ENCODE measurements around the gene SMAP1.

The SMAP1 gene

DNA sequence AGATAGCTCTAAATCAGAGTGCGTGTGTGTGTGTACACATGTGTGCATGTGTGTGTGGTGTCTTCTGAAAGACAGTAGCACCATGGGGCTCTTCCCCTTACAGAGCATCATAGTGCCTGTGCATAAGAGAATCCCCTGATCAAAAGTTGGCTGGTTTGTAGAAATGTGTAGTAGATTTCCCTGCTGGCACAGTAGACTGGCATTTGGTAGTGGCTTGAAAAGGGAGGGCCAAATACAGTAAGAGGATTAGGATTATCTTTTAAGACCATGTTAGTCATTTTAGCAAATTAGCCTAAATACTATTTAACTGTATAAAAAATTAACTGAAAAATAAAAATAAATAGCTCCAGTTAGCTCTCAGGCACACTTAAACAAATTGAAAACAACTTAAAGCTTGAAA is 176.6 kb downstream of the SMAP1 start:
- no peak for DNase-seq

DNA sequence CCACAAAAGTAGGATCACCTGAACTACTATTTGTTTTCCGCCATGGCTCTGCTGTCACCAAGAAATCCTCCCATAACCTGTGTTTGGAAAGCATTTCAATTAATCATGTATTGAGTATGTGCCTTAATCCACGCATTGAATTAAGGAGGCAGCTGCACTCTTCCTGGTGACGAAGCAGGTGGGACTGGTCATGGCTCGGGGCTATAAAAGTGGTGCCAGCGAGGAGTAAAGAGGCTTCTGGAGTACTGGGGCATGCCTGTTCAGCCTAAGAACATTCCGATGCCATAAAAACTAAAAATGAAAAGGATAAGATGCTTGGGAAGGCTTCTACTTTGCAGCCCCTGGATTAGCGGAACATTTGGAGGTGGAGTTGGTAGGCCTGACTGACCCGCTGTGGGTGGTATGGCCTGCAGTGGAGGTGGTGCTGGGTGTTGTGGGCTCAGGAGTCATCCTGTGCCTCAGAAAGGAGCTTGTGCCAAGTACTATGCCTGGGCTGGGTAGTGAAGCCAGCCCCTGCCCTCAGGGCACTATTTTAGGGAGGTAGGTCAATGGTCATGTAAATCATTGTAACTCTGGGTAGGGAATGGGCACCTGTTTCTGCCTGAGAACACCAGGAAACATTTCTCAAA is 178.6 kb downstream of the SMAP1 start:
- DNase-seq = no peak

DNA sequence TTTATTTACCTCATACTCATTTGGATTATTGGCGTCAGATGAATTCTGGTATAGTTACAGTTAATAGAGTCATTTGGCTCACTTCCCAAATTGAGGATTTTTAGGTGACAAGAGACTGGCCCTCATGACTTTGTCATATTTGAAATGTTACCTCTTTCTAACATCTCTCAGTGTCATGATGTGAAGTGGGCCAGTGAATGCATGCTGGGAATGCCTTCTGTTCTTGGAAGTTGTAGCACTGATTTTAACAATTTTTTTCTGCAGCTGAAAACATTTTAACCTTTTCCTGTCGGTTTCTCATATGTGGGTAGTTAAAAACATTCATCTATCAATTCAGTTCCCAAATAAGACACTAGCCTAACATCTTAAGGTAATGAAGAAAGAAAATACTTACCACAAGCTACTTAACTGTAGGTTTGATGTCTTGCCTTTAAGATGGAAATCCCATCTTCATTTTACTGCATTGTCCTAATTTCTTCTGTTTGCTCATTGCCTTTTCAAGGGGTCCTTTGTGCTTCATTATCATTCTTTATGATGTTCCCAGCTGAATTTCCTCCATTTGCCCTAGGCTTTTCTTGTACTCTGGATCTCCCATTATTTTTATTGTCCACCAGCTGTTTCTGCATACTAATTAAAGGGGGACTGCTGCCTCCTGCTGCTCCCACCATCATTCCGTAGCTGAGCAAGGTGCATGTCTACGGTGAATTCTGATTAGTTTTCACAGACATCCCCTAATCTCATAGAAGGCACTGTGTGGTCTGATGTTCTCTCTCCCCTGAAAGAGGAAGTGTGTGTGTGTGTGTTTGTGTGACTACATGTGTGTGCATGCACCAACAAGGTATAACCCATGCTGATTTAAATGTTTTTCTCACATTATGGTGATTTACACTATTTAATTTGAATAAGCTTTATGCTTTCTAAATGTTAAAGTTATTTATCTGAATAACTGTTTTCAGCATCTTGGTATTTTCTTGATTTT is 179.7 kb downstream of the SMAP1 start:
- no peak for DNase-seq

DNA sequence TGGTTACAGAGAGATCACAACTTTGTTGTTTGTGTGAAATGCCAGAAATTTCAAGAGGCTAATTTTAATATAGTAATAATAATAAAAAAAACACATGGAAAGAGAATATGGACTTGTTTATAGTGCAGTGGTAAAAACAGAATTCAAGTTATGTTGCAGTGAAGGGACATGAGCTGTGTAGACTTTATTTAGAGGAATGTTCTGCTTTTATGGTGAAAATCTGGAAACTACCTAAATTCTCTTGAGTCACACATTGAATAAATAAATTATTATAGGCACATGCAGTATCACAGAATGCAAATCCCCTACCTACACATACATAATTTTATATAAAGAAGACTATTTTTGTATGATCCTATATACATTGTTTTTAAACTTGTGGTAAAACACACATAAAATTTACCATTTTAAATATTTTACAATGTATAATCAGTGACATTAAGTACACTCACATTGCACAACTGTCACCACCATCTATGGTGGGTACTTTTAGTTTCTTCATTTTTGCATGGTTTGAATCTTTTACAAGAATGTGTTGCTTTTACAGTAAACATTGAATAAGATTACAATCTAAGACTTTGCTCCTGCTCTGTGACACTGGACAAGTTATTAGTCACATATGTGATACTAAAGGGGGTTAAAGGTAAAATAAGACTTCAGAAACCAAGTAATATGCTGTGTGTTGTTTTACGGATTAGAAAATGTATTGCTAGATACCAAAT is 181.8 kb downstream of the SMAP1 start:
- DNase-seq = no peak

DNA sequence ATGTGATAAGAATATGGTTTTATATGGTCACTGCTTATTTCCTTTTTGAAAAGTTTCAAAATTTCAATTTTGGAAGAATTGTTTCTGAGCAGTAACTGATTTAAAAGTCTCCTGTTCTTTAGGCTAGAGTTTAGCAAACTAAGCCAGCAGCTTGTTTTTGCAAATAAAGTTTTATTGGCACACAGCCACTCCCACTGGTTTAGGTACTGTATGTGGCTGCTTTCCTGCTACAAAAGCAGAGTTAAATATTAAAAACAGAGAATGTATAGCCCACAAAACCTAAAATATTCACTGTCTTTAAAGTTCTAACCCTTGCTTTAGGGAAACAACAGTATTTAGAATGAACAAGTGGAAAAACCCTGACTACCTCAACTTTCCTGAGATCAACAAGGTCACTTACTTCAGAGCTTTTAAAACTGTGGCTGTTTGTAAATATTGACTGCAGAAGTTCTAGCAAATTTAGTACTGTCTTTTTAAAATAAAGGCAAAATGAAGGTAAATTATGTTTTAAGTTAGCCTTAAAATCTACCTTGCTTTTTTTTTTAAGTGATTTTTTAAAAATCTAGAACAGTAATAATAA is 185.1 kb downstream of the SMAP1 start:
- no peak for DNase-seq

DNA sequence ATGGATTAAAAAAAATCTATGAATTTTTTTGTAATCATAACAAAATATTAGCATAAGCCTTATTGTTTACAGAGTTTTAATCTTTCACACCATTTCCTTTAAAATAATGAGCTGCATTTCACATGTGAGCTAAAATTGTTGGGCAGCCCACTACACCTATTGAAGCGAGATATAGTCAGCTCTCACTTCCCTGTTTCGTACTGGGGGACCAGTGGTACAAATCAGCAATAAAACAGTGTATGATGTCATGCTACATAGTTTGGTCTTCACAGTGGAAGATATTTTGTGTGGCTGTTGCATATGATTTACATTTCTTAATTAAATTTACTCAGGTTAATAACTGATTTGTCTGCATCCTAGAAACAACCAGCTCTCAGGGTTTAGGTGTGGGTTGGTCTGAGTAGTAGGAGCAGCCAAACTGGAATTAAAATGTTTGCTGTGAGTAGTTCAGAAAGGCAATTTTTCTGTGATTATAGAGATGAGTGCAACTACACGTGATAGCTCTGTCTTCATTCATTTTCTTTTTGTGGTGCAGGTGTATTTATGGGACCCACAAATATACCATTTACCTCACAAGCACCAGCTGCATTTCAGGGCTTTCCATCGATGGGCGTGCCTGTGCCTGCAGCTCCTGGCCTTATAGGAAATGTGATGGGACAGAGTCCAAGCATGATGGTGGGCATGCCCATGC is 189.8 kb downstream of the SMAP1 start:
- DNase-seq = no peak

DNA sequence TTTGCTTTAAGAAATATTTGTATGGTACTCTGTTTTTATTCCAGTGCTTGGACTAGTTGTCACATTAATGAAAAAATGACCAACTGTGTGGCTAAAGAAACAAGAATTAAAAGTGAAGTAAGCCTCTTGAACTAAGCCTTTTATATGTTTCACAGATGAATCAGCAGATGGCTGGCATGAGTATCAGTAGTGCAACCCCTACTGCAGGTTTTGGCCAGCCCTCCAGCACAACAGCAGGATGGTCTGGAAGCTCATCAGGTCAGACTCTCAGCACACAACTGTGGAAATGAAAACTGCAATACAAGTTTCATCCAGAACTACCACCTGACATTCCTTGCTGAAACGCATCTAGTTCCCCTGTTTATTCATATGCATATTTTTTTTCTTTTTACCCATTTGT is 192.4 kb downstream of the SMAP1 start:
- peak; percentile 19 for DNase-seq

DNA sequence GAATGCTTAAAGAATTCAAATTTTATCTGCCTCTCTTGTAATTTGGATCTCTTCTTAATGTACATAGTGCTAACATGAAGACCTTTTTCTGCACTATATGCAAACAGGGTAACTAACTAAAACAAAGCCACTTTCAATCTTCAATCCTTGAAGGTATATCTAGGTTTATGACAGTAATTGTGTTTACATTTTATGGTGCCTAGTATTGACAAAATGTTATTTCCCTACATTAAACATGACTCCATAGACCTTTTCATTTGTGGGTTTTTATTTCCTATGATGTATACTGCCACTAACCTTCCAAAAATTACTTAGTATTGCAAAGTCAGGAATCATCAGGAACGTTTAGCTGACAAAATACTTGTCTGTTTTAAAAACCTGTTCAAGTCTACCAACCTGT is 193.2 kb downstream of the SMAP1 start:
- DNase-seq = no peak

DNA sequence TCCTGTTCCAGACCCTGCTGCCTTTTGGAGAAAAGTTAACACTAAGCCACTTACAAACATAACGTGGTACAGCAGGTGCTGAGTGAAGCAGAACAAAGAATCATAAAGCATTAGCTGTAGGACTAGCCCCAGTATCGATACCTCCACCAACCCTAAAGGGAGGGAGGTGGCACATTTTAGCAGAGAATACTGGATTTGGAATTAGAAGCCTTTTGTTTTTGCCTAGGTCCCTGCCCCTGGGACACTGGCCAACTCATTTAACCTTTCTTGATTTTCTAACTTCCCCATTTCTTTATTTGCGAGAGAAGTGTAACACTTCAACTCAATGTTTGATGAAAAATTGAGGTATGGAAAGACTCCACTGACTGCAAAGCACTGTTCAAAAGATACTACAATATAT is 195.7 kb downstream of the SMAP1 start:
- DNase-seq = no peak

DNA sequence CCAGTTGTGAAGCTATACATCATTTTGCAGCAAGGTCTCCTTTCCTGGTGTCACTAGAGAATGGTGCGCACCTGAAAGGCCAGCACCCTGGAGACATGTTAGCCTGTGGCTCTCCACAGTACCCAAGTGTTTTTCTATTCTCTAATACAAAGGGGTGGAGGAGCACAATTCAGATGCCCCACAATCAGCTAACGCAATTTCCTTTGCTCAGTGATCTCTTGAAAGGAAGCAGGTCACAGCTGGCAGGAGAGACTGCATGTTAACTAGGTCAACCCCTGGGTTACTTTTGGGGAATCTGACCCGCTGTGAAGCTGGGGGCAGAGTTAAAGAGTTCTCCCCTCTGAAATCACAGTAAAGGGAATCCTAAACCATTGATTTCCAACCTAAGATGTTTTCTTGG is 196.7 kb downstream of the SMAP1 start:
- DNase-seq = no peak

DNA sequence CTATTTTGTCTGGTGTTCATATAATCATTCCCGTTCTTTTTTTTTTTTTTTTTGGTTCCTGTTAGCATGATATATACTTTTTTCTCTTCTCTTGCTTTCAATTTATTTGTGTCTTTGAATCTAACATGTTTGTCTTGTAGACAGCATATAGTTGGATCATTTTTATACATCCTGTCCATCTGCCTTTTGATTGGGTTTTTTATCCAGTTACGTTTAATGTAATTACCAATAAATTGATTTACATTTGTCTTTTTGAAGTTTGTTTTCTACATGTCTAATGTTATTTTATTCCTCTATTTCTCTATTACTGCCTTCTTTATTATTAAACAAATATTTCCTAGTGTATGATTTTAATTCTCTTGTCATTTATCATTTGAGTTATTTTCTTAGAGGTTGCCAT is 204.8 kb downstream of the SMAP1 start:
- DNase-seq = no peak

DNA sequence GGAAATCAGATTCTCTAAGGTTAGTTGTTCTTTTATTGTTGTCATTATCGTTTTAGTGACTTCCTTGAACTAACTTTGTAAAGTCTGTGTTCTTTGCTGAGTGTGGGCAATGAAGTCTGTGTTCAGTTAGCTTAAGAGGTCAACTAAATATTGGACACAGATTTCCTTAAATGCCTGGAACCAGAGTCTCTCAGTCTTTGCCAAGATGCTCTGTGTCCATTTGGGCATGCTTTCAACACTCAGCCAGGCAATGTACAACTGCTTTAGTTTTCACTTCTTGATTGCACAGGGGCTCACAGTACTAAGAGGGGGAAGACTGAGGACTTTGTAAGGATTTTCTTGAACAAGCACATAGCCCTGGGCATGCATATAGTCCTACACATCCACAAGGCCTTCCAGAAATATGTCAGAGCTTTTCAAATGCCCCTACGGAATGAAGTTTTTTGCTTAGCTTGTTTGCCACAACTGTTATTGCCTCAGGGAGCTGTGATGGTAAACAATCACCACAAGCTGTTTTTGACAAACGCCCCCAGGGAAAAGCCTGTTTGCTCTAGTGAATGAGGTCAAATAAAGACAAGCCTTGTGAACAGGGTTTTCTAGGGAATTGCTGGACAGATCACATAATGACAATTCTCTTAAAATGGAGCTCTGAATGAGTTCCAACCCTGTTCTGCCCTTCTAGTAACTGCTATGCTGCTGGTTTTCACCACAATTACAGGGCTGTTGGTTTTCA is 206.7 kb downstream of the SMAP1 start:
- no peak for DNase-seq

DNA sequence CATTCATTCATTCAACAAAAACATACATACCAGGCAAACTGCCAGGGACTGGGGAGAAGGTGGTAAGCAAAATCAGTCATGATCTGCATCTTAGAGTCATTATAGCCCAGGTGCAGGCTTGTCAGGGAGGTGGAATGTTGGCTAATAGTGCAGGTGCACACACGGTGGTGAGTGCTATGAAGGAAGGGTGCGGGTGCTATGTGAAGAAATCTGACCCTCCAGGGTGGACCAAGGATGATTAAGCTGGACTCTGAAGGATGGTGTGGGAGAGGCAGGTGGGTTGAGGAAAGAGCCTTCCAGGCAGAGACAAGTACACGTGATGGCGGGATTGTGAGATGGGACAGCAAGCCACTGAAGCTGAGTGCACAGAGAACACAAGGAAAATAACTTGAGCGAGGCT is 211.8 kb downstream of the SMAP1 start:
- DNase-seq = no peak

DNA sequence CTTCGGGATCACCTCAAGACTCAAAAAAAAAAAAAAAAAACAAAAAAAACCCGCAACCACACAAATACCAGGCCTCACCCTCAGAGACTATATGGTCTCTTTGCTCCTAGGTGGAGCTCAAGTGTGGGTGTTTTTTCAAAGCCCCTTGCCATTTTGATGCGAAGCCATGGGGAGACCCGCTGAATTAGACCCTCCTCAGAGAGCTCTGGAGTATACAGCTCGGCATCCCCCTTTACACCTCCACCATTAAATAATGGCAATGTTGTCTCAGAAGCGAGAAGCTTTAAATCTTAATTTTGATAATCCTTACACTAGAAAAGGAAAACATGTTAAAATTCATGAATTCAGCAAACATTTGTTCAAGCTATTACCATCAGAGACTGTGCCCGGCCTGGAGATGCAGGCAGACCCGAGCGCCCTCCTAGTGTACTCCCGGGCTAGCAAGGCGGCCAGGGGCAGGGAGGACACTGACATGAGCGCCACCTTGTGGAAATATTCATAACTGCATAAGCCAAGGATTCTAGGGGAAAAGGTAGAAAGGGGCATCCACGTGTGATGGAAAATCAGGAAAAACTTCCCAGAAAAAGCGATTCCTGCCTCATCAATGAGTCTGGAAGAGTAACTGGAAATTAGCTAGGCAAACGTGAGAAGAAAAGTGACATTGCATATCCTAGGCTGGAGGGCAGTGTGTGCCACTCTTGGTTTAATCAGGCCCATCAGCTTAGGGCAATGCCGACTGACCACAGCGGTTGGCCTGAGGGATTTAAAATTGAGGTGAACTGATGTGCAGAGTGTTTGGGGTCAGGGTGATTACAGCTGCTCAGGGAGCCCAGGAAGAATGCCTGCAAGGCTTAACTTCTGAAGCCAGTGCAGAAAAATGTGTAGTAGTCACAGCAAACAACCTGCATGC is 216.6 kb downstream of the SMAP1 start:
- no peak for DNase-seq

DNA sequence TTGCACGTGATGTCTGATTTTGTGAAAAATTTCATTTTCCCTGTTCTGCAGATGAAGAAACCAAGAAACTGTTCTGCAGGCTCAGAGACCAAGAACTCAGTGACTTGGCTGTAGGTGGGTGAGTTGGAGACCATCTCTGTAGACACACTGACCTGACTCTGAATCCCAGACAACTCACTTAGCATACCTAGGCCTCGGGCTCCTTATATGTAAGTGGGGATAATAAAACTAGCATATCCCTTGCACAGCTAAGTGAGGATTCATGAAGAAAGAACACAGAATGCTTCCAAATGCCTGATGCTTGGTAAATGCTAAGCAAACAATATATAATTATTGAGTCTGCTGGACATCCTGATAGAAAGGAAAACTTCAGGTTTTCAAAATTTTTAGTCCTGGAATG is 218.4 kb downstream of the SMAP1 start:
- no peak for DNase-seq

DNA sequence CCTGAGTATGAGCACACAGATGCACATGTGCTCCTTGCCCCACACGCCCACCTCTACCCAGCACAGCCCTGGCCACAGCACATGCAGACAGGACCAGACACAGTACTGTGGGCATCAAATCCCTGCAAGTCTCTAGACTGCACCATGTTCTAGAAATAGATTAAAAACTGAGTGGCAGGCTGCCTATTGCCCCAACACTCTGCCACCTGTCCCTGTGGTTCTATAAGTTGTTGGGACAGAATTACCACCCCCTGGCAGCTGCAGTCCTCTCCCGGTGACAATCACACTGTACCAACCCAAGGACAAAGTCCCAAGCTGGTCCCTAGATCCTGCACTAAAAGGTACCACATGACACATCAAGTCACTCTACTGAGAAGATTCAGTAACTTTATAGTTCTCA is 219.0 kb downstream of the SMAP1 start:
- DNase-seq = no peak

DNA sequence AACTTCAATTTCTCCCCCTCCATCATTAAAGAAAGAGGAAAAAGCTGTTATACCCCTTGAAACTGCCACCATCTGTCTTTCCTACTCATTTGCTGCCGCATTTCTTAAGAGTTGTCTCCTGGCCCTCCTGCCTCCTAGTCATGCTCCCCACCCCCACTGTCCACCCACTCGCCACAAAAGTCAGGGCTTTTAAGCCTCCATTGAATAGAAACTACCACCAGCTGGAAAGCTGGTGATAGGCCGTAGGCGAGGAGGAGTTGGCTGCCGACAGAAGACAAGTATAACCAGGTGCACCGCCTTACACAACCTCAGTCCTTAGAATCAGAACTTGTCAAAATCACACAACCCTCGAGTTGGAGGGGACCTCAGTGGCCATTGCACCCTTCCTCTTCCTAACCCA is 221.6 kb downstream of the SMAP1 start:
- DNase-seq = no peak

DNA sequence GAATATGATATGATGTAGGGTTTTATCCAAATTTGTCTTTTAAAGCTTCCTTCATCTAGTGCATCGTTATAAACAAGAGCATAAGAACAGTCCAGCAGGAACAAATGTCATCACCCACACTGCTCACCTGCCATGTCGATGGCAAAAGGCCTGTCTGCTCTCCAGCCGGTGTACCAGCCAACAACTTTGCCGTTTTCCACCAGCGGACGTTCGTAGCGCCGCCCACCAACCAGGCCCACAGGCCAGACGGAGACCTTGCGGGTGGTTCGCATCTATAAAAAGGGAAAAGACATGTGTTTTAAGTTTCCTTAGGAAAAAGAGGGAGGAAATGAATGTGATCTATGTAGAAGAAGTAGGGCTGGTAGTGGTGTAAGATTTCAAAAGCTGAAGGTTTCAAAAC is 226.3 kb downstream of the SMAP1 start:
- no peak for DNase-seq

DNA sequence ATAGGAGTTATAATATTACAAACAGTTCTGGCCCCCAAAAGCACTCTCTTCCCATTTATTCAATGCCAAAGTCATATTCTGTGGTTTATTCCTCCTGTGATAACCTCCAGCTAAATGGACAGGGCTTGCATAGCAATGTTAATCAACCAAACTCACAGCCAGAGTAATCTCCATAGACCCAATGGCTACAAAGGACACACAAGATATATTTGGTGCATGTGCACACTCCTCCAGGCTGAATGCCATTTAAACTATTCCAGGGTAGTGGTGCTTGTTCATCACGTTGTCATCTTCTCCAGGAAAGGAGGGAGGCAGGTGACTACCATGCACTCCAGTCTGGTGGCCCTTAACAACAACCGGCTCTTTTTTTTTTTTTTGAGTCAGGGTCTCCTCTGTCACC is 232.4 kb downstream of the SMAP1 start:
- no peak for DNase-seq

DNA sequence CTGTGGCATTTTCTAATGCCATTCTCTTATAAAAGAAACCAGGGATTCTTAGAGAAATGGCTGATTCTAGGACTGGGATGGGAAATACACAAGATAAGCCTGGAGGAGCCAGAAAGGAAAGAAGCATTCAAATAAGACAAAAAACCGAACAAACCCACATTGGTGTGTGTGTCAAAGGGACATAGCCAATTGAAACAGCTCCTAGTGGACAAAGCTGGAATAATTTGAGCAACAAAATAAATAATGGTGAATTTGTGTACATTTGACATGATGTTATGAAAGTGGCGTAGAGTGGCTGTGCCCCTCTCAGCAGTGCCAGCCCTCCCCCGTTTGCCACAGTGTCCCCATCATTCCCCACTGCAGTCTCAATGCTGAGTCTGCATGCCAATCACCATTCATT is 233.6 kb downstream of the SMAP1 start:
- DNase-seq = no peak

Measured in NCI-H446 treated with DMSO at 0.1 percent for 48 hours (cell line).